CD4-positive, alpha-beta T cell treated with Interleukin-10 for 1 hour (primary cell): Measurements from ENCODE around the gene ZBTB32.

Experiments used
- DNase-seq: peaks from one replicate; pipeline ENCODE4 v3.0.0-alpha.2; 2020

Gene ZBTB32

GRCh38 chr19:35696835-35697234 lies 7.5 kb upstream of the ZBTB32 start:
- DNase-seq, result no peak

- peak; percentile 97 for DNase-seq
These were observed 1.9 kb upstream of the ZBTB32 start for GRCh38 chr19:35702223-35703012.

- no peak for DNase-seq
These were observed 1.0 kb upstream of the ZBTB32 start for GRCh38 chr19:35703343-35703742.

- DNase-seq, result no peak
These were observed 4.0 kb downstream of the ZBTB32 start for GRCh38 chr19:35708391-35708790.

- peak; percentile 40 for DNase-seq
These were observed 6.7 kb downstream of the ZBTB32 start for GRCh38 chr19:35710784-35711723.

GRCh38 chr19:35712567-35713505 lies 8.5 kb downstream of the ZBTB32 start:
- DNase-seq, result peak; percentile 52

- DNase-seq, result no peak
These were observed 9.1 kb downstream of the ZBTB32 start for GRCh38 chr19:35713506-35713850.

GRCh38 chr19:35713904-35714495 lies 9.6 kb downstream of the ZBTB32 start:
- DNase-seq, result no peak

GRCh38 chr19:35714601-35715354 lies 10.4 kb downstream of the ZBTB32 start:
- no peak for DNase-seq

- no peak for DNase-seq
These were observed 11.0 kb downstream of the ZBTB32 start for GRCh38 chr19:35715355-35715809.

GRCh38 chr19:35715981-35716800 lies 11.8 kb downstream of the ZBTB32 start:
- peak; percentile 16 for DNase-seq

- DNase-seq, result peak; percentile 98
These were observed 12.7 kb downstream of the ZBTB32 start for GRCh38 chr19:35716801-35717664.

GRCh38 chr19:35717665-35718344 lies 13.4 kb downstream of the ZBTB32 start, which contains the start of gene KMT2B:
KMT2B (plus strand) TSS chr19:35718003; CDS start chr19:35718019, 16 bp downstream.
- no peak for DNase-seq

- DNase-seq, result peak; percentile 42
These were observed 14.1 kb downstream of the ZBTB32 start for GRCh38 chr19:35718345-35719041.

GRCh38 chr19:35719402-35720162 lies 15.2 kb downstream of the ZBTB32 start:
- DNase-seq, result no peak

GRCh38 chr19:35720163-35720524 lies 15.8 kb downstream of the ZBTB32 start:
- no peak for DNase-seq

- DNase-seq, result no peak
These were observed 16.3 kb downstream of the ZBTB32 start for GRCh38 chr19:35720648-35721047.
